HS-27A (cell line): ENCODE measurements around the gene POFUT2.
"Not testable (repeated sequence)": the region's sequence is repeated elsewhere in the genome, so short reads cannot be mapped to it uniquely, and the experiment has no call there.

Experiments used
- DNase-seq: peaks from one replicate; pipeline ENCODE4 v3.0.0-alpha.2; 2012; ENCODE audit warnings: low read depth, missing footprints

Gene POFUT2

GRCh38 chr21:45309987-45310381 lies 22.3 kb upstream of the POFUT2 start:
- DNase-seq, result no peak

GRCh38 chr21:45309069-45309986 lies 21.6 kb upstream of the POFUT2 start:
- DNase-seq, result no peak

DNA sequence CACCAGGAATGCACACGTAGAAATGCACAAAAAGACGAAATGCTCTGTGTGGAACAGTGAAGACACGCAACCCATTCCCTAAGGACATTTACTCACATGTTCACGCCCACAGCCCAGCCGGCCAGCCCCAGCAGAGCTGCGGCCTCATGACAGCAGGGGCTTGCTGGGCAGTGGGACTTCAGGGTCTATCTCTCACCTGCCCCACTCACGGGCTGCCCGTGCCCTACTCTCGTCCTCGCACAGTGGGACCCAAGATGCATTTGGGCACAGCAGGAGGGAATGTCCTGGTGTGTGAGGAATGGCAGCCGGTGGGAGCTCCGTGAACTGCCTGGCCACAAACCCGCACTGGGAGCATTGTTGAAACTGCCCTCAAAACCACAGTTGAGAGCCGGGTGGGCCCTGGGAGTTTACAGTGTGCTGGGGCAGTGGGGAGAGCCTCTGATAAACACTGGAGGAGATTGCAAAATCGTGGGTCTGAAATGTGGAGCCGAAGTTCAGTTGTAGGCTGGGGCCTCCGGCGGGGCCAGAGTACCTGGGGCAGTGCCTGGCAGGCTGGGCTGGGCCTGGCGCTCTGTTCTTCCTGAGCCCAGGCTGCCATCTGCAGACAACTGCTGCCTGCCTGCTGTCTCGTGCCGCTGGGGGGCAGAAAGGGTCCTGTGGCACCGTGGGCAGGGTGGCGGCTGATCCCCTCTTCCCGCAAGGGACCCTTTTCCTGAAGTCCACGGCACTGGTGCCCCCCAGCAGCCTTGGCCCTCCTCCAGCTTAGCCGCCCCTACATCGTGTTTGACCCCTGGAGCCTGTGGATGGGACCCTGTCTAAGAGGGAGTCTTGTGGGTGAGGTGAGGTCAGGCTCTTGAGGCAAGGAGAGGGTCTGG lies 20.7 kb upstream of the POFUT2 start:
- DNase-seq, result no peak

DNA sequence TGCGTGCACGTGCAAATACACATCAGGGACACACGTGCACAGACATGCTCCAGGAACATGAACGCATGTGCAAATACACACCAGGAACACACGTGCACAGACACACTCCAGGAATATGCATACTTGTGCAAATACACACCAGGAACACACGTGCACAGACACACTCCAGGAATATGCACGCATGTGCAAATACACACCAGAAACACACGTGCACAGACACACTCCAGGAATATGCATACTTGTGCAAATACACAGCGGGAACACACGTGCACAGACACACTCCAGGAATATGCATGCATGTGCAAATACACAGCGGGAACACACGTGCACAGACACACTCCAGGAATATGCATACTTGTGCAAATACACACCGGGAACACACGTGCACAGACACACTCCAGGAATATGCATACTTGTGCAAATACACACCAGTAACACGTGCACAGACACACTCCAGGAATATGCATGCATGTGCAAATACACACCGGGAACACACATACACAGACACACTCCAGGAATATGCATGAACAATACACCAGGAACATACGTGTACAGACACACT lies 20.0 kb upstream of the POFUT2 start:
- not testable (repeated sequence) for DNase-seq

DNA sequence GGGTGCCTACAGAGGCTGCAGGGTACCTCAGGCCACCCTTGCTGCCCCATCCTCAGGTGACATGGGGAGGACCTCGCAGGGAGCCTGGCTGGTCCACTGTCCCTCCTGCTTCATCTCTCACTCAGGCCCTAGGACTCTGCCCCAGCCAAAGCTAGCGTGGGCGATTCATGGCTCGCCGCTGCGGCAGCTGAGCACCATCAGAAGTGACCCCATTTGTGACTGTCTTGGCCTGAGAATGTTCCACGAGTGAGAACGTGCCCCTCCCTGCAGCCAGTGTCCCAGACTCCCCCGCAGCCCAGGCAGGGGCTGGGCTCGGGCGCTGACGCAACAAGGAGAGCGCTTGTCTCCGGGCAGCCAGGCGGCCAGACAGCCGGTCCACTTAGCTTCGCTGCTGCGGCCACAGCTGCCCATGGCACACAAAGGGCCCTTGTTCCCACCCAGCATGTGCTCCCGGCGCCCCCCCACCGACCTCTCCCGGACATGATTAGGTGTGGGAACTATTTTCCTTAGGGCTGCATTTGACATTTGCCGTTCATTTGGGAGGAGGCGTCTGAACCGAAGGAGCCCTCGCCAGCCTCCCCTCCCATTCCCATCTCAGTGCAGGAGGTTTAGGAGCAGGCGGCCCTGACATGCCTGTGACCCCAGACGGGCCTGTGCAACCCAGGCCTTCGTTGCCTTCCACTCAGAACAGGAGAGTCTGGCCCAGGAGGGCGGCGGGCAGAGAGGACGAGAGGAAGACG lies 19.3 kb upstream of the POFUT2 start:
- no peak for DNase-seq

DNA sequence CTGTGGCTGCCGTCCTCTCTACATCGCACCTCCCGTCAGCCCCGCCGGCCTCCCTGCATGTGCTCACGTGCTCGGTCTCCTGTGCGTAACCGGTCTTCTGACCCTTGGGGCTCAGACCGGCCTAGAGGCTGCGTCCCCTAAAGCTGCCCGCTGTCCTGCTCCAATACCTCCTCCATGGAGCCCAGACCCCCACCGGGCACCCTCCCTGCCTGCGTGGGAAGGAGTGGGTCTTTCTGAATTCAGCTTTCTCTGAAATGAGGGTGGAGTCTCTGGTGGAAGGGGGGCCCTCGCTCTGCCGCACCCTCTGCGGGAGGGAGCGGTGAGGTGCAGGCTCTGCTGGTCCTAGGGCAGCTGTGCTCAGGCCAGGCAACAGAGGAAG lies 18.7 kb upstream of the POFUT2 start:
- DNase-seq, result no peak

DNA sequence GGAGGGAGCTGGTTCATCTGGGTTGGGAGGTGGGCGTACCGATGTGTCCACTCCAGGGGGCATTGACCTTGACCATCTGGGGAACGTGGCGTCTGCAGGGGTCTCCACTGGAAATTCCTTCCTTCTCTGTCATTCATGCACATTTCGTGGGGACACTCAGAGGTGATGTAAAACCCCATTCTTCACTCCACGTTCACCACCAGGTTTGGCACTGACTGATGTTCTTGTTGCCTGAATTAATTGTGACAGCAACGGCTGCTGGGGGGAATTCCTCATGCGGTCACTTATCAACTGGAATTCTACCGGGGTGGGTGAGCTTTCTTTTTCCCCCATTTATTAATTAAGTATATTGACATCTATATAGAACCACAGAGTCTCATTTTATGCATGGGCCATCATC lies 18.1 kb upstream of the POFUT2 start:
- DNase-seq, result no peak

GRCh38 chr21:45304945-45305344 lies 17.2 kb upstream of the POFUT2 start:
- DNase-seq, result no peak

GRCh38 chr21:45304476-45304830 lies 16.8 kb upstream of the POFUT2 start:
- no peak for DNase-seq

GRCh38 chr21:45303751-45304475 lies 16.2 kb upstream of the POFUT2 start:
- DNase-seq, result no peak

DNA sequence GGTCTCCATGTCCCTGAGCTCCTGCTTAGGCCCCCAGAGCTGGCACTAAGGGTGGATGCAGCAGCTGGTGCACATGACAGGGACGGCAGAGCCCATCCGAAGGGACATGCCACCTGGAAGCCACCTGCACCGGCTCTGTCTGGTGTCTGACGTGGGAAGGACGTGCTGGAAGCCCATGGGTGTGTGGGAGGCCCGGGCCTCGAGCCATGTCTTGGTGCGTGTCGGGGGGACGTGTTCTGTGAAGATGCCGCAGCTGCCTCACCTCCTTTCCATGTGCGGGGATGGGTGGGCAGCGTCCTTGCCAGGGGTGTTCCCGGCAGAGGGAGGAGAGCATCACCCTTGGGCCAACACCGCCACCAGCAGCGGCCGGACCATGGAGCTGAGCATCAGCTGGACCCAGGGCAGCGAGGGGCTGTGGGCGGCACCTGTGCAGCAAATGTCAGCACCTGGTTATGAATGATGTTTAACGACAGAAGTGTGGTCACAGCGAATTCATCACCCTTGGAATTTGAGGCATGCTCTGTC lies 15.5 kb upstream of the POFUT2 start:
- DNase-seq, result no peak

GRCh38 chr21:45302082-45303061 lies 14.7 kb upstream of the POFUT2 start:
- DNase-seq, result no peak

DNA sequence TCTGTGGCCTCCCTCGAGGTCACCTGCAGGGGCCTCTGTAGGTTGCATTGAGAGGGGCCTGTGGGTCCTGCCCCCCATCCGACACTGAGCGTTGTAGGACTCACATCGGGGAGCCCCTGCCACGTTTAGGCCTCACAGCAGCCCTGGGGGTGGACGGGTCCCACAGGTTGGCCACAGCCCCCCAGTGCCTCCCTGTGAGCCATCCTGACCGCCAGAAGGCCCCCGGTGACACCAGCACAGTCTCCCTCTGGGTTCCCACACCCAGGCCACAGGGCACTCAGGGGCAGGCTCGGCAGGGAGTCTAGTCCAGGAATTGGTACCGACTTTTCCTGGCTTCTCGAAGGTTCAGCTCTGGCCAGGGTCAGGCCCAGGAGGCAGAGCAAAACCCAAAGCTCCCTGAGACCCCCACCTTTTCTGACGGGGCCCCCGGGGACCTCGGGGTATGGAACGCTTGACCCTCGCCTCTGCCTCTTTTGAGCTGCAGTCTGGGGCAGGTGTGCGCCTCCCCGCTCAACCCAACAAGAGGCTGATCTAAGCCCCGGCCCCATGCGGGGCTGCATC lies 13.9 kb upstream of the POFUT2 start:
- DNase-seq, result no peak

DNA sequence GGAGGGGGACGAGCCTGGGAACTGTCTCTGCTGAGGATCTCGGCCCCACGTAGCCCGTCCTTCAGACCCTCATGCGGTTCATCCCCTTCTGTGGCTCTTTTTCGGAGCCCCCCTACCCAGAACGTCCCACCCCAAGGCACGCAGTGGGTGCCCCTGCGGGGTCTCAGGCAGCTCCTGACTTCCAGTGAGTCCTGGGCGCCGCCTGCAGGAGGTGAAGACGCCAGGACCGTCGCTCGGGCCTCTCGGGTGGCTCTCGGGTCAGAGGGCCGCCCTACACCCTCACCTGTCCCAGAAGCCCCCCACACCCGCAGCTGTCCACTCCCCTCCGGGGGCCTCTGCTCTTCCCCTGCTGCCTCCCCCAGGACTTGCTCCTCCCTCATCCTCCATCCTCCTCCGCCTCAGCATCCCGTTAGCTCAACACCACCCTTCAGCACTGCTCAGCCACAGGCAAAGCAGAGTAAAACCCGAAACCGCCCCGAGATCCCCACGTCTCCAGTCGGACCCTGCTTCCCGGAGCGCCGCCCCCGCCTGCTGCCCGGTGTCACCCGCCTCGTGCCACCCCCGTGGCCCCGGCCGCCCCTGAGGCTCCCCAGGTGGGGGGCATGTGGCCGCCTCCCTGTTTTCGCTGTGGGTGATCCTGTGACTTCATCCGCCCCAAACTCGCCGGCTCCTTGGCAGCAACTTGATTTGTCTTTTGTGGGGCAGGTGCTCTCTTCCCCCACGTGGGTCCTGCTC lies 13.3 kb upstream of the POFUT2 start:
- DNase-seq, result no peak

- no peak for DNase-seq
Observed at GRCh38 chr21:45299864-45300785, 12.4 kb upstream of the POFUT2 start.

- DNase-seq, result no peak
Observed at GRCh38 chr21:45299026-45299863, 11.6 kb upstream of the POFUT2 start.

- no peak for DNase-seq
Observed at GRCh38 chr21:45297869-45298268, 10.2 kb upstream of the POFUT2 start.
